Lung (tissue), 12 donors: ENCODE data around the gene CPB2. TPM values are rescaled to one million over a fixed set of nuclear protein-coding genes. Genes with fewer than 3 reads are reported as not detected.

Experiments
- ATAC-seq: fragments of 200-7000 bp; cut with Tn5 transposase; one replicate; pipeline ENCODE4 v1.9.1; 2020; ENCODE audit warnings: moderate number of reproducible peaks; ENCODE audit not compliant: insufficient read depth, low FRiP score
- DNase-seq, 3 donors: peaks; one replicate each; pipeline ENCODE4 v3.0.0-alpha.2; 2013 to 2017
- H3K27ac ChIP-seq, 2 donors: one replicate each; pipeline ENCODE4 v1.5.1; 2013; ENCODE audit warnings: mild to moderate bottlenecking in 2 of 2, moderate library complexity in 2 of 2, control low read depth in 1 of 2, inconsistent platforms in 1 of 2, low read depth in 1 of 2, low read length in 1 of 2
- H3K27me3 ChIP-seq, 3 donors: one replicate each; pipeline ENCODE4 v1.5.1; 2013; ENCODE audit warnings: low read length in 2 of 3; ENCODE audit not compliant: control insufficient read depth in 3 of 3, insufficient read depth in 3 of 3
- H3K36me3 ChIP-seq, 4 donors: one replicate each; pipeline ENCODE4 v1.5.1; 2013; ENCODE audit warnings: low read length in 4 of 4, mild to moderate bottlenecking in 1 of 4, moderate library complexity in 1 of 4; ENCODE audit not compliant: control insufficient read depth in 4 of 4, insufficient read depth in 4 of 4
- H3K4me1 ChIP-seq, 5 donors: one replicate each; pipeline ENCODE4 v1.5.1; 2013; ENCODE audit warnings: low read length in 5 of 5, mild to moderate bottlenecking in 2 of 5, moderate library complexity in 1 of 5; ENCODE audit not compliant: control insufficient read depth in 5 of 5, insufficient read depth in 5 of 5
- H3K4me3 ChIP-seq: one replicate; pipeline ENCODE4 v1.5.1; 2013; ENCODE audit warnings: mild to moderate bottlenecking, control low read depth, moderate library complexity
- H3K9ac ChIP-seq, 2 donors: one replicate each; pipeline ENCODE4 v1.5.1; 2013; ENCODE audit warnings: low read length in 2 of 2, control low read depth in 1 of 2; ENCODE audit not compliant: insufficient read depth in 1 of 2
- H3K9me3 ChIP-seq, 4 donors: one replicate each; pipeline ENCODE4 v1.5.1; 2013; ENCODE audit warnings: low read length in 3 of 4, mild to moderate bottlenecking in 1 of 4, moderate library complexity in 1 of 4; ENCODE audit not compliant: control insufficient read depth in 4 of 4, insufficient read depth in 3 of 4
- WGBS, 2 donors: extraction: QIAGEN DNeasy Blood & Tissue Kit; methylation state at CpG; one replicate each; pipeline ENCODE4 v1.1.7; 2013; 5-methylcytosine and 5-hydroxymethylcytosine counted together
- polyA plus RNA-seq, 2 donors: library from polyadenylated mRNA; stranded (reverse); fragments of 200-250 nt; gene quantifications; one replicate each; pipeline ENCODE4 v1.2.1, GENCODE V29; 2013
- total RNA-seq, 2 donors: library from RNA; depleted of rRNA in 1 of 2; stranded (reverse); fragments of >200 nt in 1 of 2; gene quantifications; one replicate each; pipeline ENCODE4 v1.2.1, GENCODE V29; 2014 to 2021
- TF ChIP-seq, protein P1 (sequence below): IDR thresholded peaks from 2 replicates; pipeline ENCODE4 v1.5.1; 2012; ENCODE audit warnings: mild to moderate bottlenecking; ENCODE audit errors: control extremely low read depth, extremely low read depth
- donor health status: control.
- donor health status: control.
- donor health status: Bipolar disorder and iron deficiency.
- donor health status: healthy.
- donor health status: DM: yes; HTN: yes; CAD: no.

CPB2 gene
- total and polyA plus RNA-seq, 4 donors: 1.7 to 19.7 (median 16.7) TPM; not detected in 1

DNA sequence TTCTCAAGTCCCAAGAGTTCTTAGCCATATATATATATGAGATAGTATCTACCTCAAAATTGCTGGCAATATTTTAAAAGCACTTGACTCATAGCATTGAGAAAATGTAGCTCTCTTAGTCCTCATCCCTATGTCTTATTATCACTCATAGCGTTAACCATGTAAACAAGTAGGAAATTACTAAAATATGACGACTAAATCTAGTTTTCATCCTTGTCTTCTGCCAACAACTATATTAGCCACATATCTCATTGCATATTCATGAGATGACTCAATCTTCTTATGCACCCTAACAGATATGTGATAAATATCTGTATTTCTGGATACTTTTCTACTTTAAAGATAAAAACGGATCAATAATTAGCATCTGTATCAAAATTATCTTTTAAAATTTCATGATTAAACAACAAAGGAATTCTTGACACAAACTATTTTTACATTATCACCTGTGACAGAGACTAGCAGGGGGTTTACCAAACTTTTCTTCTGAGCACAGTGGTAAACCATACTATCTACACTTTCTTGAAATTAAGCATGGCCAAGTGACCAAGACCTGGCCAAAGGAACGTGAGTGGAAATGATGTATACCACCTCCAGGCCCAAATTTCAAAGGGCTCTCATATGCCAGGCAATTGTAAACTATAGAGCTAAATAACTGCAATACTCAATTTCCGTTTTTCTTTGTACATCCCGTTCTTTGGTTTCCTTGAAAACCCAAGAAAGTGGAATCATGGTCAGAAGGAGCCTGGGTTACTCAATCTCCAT, 98.0 kb downstream of the CPB2 start:
- DNase-seq (no peak), ATAC-seq (no peak)
- Histone ChIP-seq H3K4me3 (no peak overlapping the region), H3K9me3 (no peaks in the 10 kb centered on the region), H3K4me1 (no peaks in the 10 kb centered on the region), H3K27ac (no peak overlapping the region), H3K27me3 (no peaks in the 10 kb centered on the region), H3K36me3 (peaks cover 2 to 33% (median 18%) of the 10 kb centered on the region in 4 donors), H3K9ac (no peak overlapping the region)
- TF ChIP-seq, protein P1, sequence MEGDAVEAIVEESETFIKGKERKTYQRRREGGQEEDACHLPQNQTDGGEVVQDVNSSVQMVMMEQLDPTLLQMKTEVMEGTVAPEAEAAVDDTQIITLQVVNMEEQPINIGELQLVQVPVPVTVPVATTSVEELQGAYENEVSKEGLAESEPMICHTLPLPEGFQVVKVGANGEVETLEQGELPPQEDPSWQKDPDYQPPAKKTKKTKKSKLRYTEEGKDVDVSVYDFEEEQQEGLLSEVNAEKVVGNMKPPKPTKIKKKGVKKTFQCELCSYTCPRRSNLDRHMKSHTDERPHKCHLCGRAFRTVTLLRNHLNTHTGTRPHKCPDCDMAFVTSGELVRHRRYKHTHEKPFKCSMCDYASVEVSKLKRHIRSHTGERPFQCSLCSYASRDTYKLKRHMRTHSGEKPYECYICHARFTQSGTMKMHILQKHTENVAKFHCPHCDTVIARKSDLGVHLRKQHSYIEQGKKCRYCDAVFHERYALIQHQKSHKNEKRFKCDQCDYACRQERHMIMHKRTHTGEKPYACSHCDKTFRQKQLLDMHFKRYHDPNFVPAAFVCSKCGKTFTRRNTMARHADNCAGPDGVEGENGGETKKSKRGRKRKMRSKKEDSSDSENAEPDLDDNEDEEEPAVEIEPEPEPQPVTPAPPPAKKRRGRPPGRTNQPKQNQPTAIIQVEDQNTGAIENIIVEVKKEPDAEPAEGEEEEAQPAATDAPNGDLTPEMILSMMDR: no peak
- 92 to 93% methylated on average over 6 of the region's 6 CpGs for WGBS, 2 donors

DNA sequence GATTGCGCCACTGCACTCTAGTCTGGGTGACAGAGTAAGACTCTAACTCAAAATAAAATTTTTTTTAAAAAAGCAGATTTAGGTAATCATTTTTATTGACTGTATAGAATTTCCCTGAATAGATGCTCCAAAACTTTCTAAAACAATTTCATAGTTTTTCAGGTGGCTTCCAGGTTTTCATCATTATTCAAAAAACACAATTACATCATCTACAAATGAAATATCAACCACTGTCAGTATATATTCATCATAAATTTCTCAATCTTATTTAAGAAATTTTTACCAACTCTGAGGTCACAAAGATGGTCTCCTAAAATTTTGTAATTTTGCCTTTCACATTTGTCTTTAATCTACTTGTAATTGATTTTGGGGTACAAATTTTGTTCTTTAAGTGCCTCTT, 100.3 kb downstream of the CPB2 start:
- H3K9ac ChIP-seq: no peak overlapping the region
- H3K4me1 ChIP-seq: no peaks in the 10 kb centered on the region
- no peaks in the 10 kb centered on the region for H3K27me3 ChIP-seq
- H3K36me3 ChIP-seq: peaks cover 6 to 48% (median 27%) of the 10 kb centered on the region in 4 donors
- WGBS, 2 donors: 96% methylated on average over 1 of the region's 1 CpG
- H3K27ac ChIP-seq: no peak overlapping the region
- H3K4me3 ChIP-seq: no peak overlapping the region
- no peak for DNase-seq
- TF ChIP-seq, protein P1: no peak
- no peaks in the 10 kb centered on the region for H3K9me3 ChIP-seq
- no peak for ATAC-seq

Other genes starting within 250 kb of the CPB2 start
- 10 to 100 TPM; 39.7 to 54.3 TPM for gene ZC3H13, start 52.3 kb downstream of the CPB2 start, total RNA-seq
- 10 to 100 TPM; 12.6 to 14.9 TPM for gene ZC3H13, start 52.3 kb downstream of the CPB2 start, polyA plus RNA-seq
- gene LCP1, start 77.1 kb upstream of the CPB2 start, total RNA-seq: 100 to 1,000 TPM in 1 of 2 donors, 10 to 100 TPM in 1; 89.8 to 227 TPM
- gene LCP1, start 77.1 kb upstream of the CPB2 start, polyA plus RNA-seq: 100 to 1,000 TPM in 1 of 2 donors, 10 to 100 TPM in 1; 42.9 to 539 TPM
- gene LRRC63, start 106.9 kb upstream of the CPB2 start, total RNA-seq: 1 to 10 TPM in 1 of 2 donors, under 1 TPM in 1; 0.83 to 1.1 TPM
- gene LRRC63, start 106.9 kb upstream of the CPB2 start, polyA plus RNA-seq: under 1 TPM; 0.13 to 0.18 TPM